Brain microvascular endothelial cell (primary cell): Measurements from ENCODE around the gene ELAVL2.

Source experiments
- DNase-seq: peaks from one replicate; pipeline ENCODE4 v3.0.0-alpha.2; 2020
- H3K27ac ChIP-seq: fragments of 250-450 bp; sonication (Bioruptor Pico); 2 replicates; pipeline ENCODE4 v1.5.1; 2020; ENCODE audit warnings: mild to moderate bottlenecking, moderate library complexity
- H3K27me3 ChIP-seq: fragments of 250-450 bp; sonication (Bioruptor Pico); replicated peaks from 2 replicates; pipeline ENCODE4 v1.5.1; 2020; ENCODE audit warnings: mild to moderate bottlenecking
- H3K36me3 ChIP-seq: fragments of 250-450 bp; sonication (Bioruptor Pico); replicated peaks from 2 replicates; pipeline ENCODE4 v1.5.1; 2020; ENCODE audit warnings: mild to moderate bottlenecking
- H3K4me3 ChIP-seq: 2 replicates; pipeline ENCODE4 v1.5.1; 2011; ENCODE audit warnings: low read depth, mild to moderate bottlenecking, control low read depth, low read length, moderate library complexity
- CTCF ChIP-seq: IDR thresholded peaks from 2 replicates; pipeline ENCODE4 v1.5.1; 2011; ENCODE audit warnings: low read depth, mild to moderate bottlenecking, moderate library complexity, low read length, control low read depth, inconsistent platforms; ENCODE audit errors: missing control alignments
- in situ Hi-C: cut with HindIII; loops from 2 replicates; pipeline ENCODE4 v1.10.0; 2017; ENCODE audit warnings: low sequenced_read_pairs, low pct_ligation_motif_present

ELAVL2 gene

GRCh38 chr9:23698161-23698560 lies 127.9 kb downstream of the ELAVL2 start:
- H3K36me3 ChIP-seq = no peaks in the 10 kb centered on the region
- no peak overlapping the region for H3K27ac ChIP-seq
- no peak overlapping the region for H3K4me3 ChIP-seq
- H3K27me3 ChIP-seq = no peaks in the 10 kb centered on the region
- DNase-seq = no peak
- in situ Hi-C loops = no loop called here
- no peak for TF ChIP-seq CTCF

- TF ChIP-seq CTCF = no peak
- in situ Hi-C loops = no loop called here
- H3K27ac ChIP-seq = no peak overlapping the region
These were observed 130.5 kb downstream of the ELAVL2 start for GRCh38 chr9:23695572-23695971.

GRCh38 chr9:23693374-23693773 lies 132.7 kb downstream of the ELAVL2 start:
- in situ Hi-C loops = no loop called here
- no peak for TF ChIP-seq CTCF
- no peak for DNase-seq
- H3K4me3 ChIP-seq = no peak overlapping the region
- H3K36me3 ChIP-seq = no peaks in the 10 kb centered on the region
- H3K27me3 ChIP-seq = no peaks in the 10 kb centered on the region
- H3K27ac ChIP-seq = no peak overlapping the region

More at GRCh38 chr9:23695572-23695971, 130.5 kb downstream of the ELAVL2 start:
- DNase-seq = no peak
- no peaks in the 10 kb centered on the region for H3K27me3 ChIP-seq
- H3K4me3 ChIP-seq = no peak overlapping the region
- no peaks in the 10 kb centered on the region for H3K36me3 ChIP-seq

GRCh38 chr9:23686896-23687295 lies 139.1 kb downstream of the ELAVL2 start:
- H3K36me3 ChIP-seq = no peaks in the 10 kb centered on the region
- no peak for TF ChIP-seq CTCF
- in situ Hi-C loops = no loop called here
- H3K27me3 ChIP-seq = no peaks in the 10 kb centered on the region
- H3K27ac ChIP-seq = no peak overlapping the region
- DNase-seq = no peak
- no peak overlapping the region for H3K4me3 ChIP-seq

- Histone ChIP-seq H3K36me3 (no peaks in the 10 kb centered on the region), H3K27me3 (no peaks in the 10 kb centered on the region), H3K27ac (no peak overlapping the region), H3K4me3 (no peak overlapping the region)
- no peak for TF ChIP-seq CTCF
- in situ Hi-C loops = no loop called here
- no peak for DNase-seq
These were observed 139.8 kb downstream of the ELAVL2 start for GRCh38 chr9:23686257-23686656.

GRCh38 chr9:23683611-23684061 lies 142.4 kb downstream of the ELAVL2 start:
- no peak for TF ChIP-seq CTCF
- Histone ChIP-seq H3K27me3 (no peaks in the 10 kb centered on the region), H3K27ac (no peak overlapping the region), H3K36me3 (no peaks in the 10 kb centered on the region), H3K4me3 (no peak overlapping the region)
- in situ Hi-C loops = no loop called here
- no peak for DNase-seq
